ENCODE measurements around the gene DPH2.

- no peak for TF ChIP-seq CTCF (IDR thresholded peaks at IDR 0.05)
- no peak for TF ChIP-seq POLR2A (IDR thresholded peaks at IDR 0.05)
These were observed 30.4 kb downstream of the DPH2 start for GRCh38 chr1:44000122-44000665.

All from thyroid gland (tissue), 4 donors.